GM18858 (cell line): ENCODE measurements around the gene RNU1-1.
A peak's percentile ranks its signal among the peaks of the same experiment; 100 is the strongest.
"Not testable (repeated sequence)": the region's sequence is repeated elsewhere in the genome, so short reads cannot be mapped to it uniquely, and the experiment has no call there.

Experiments
- ATAC-seq: cut with Tn5 transposase; IDR thresholded peaks from one replicate; pipeline ENCODE4 v1.9.1; 2021; ENCODE audit not compliant: unreplicated experiment

Gene RNU1-1

DNA sequence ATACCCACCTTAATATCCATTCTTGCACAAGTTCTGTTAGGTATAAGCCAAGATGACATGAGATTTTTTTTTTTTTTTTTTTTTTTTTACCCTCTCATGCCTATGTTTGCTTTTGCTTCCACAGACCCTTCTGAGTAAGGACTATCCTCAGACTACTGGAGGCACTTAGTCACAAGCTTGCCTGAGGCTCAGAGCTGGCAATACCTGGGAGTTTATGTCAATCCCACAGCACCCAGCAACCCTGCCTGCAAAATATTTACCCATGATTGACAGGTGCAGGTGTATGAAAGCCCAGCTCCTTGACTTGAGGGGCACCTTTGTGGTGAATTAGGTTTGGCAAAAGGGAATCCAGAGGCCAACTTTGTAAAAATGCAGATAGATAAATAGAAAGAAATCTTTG lies 11.7 kb upstream of the RNU1-1 start:
- ATAC-seq: not testable (repeated sequence)

- ATAC-seq: not testable (repeated sequence)
Observed at GRCh38 chr1:16521679-16522078, 7.6 kb upstream of the RNU1-1 start.

GRCh38 chr1:16521288-16521583 lies 7.2 kb upstream of the RNU1-1 start:
- no peak for ATAC-seq

DNA sequence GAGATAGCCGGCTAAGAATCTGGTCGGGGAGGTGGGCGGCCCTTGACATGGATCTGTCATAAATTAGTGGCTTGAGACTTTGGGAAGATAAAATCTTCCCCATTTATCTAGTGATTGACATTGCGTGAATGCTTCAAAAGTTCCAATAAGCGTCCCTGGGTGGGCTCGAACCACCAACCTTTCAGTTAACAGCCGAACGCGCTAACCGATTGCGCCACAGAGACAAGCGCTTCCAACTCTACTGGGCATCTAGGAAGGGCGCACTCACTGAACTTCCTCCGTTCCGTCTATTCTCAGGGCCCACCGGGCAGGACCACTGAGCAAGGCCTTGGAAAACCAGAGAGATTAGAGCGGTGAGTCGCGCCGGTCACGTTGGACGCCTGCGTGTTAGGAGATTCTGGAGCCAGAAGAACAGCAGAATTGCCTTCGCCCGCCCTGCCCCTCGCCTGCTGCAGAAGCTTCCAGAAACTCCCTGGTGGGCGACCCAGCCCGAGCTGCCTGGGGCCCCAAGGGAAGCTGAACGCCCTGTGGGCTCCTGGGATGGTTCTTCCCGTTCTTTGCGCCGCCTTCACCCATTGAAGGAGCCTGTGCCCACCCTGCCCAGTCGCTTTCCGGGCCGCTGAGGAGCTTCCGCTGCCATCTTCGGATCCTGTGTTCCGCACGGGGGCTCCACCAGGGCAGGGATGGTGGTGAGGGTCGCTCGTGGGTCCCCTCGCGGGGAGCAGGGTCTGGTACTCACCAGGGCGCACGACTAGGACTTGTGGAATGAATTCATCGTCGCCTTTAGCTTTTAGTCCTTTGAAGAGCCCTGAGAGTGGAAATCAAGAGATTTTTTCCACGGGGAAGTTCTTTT lies 6.6 kb upstream of the RNU1-1 start:
- not testable (repeated sequence) for ATAC-seq

GRCh38 chr1:16519255-16519951 lies 5.3 kb upstream of the RNU1-1 start:
- ATAC-seq: not testable (repeated sequence)

- ATAC-seq: not testable (repeated sequence)
Observed at GRCh38 chr1:16518913-16519254, 4.8 kb upstream of the RNU1-1 start.

- not testable (repeated sequence) for ATAC-seq
Observed at GRCh38 chr1:16516694-16517410, 2.8 kb upstream of the RNU1-1 start.

- ATAC-seq: peak; percentile 87
Observed at GRCh38 chr1:16513412-16514106, 526 bp downstream of the RNU1-1 start.

DNA sequence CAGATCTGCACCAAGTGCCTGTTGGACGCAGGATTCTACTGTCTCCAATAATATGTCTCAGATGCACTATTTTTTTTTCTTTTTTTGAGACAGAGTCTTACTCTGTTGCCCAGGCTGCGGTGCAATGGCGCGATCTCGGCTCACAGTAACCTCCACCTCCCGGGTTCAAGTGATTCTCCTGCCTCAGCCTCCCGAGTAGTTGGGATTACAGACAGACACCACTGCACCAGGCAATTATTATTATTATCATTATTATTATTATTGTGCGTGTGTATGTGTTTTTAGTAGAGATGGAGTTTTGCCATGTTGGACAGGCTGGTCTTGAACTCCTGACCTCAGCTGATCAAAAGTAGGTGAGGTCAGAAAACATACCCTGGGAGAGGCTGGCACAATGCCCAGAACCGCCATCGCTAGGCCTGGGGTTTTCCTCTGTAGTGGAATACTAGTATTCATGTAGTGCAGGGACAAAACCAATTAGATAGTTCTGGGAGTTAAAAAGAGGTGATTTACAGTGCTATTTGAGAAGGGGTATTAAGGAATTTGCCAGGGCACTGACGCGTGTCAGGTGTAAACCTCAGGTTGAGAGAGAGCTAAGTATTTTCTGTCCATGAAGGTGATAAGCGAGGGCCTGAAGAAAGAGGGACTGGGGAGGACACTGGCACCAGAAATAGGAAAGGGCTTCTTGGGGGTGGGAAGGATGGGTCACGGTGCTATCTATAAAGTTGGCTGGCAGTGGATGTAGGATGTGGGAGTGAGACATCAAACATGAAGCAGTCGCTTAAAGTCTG lies 1.3 kb downstream of the RNU1-1 start:
- ATAC-seq: not testable (repeated sequence)

- ATAC-seq: not testable (repeated sequence)
Observed at GRCh38 chr1:16511926-16512325, 2.2 kb downstream of the RNU1-1 start.

DNA sequence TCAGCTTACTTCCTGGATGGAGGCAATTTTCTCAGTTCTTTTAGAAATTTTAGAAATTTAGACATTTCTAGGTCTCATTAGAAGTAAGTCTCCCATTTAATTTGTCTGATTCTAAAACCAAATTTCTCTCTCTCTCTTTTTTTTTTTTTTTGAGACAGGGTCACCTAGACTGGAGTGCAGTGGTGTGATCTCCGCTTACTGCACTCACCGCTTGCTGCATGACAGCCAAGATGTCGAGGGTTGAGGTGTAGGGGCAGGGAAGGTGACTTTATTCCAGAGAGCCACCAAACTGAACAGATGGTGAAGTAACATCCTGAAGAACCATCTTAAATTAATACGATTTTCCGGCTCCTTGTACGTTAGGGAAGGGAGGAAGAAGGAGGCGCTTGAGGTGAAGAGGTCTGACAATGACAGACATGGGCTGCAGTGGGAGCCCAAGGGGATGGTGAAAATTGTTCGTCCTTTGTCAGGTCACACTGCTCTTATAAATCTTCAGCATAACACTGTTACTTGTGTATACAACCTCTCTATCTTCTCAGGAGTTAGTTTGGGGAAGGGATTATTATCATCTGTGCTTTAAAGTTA lies 5.1 kb downstream of the RNU1-1 start:
- not testable (repeated sequence) for ATAC-seq

DNA sequence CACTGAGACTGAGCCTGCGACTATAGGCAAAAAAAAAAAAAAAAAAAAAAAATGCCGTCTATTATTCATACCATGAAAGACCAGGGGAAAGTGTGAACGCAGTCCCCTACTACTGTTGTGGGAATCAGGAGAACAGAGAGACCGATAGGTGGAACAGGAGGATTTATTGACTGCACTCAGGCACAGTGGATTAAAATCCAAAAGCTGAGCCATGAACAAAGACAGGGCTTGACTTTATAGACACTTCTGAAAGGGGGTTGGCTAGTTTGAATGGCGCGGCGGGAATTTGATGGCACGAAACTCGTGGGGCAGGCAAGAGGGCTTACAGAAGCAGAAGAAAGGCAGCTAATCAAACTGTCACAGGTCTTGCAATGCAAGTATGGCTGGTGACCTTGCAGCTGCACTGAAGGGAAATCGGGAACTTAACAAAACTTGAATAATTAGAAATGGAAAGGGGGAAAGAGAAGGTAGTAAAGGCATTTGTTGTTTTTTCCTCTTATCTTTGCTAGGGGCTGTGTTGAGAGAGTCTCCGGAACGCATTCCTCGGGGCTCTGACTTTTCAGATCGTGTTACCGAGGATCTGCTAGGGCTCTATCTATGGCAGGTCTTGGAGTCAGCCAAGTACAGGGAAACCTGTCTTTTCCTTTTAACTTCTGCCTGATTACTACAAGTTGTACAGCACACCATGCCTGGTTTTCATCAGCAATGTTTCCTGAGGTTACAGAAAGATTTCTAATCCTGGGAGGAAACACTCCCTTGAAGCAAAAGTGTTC lies 7.5 kb downstream of the RNU1-1 start:
- ATAC-seq: not testable (repeated sequence)

DNA sequence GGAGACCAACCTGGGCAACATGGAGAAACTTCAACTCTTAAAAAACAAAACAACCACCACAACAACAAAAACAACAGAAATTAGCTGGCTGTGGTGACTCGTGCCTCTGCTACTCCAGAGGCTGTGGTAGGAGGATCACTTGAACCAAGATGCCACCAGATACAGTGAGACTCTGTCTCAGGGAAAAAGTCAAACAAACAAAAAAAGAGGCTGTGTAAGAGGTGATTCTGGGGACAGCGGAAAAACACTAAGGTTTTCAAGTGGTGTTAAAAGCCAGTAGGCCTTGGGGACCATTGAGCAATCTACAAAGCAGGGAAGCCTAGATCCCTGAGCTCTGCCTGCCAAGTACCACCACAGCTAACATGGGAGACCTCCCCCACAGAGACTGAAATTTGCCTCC lies 8.2 kb downstream of the RNU1-1 start:
- not testable (repeated sequence) for ATAC-seq

DNA sequence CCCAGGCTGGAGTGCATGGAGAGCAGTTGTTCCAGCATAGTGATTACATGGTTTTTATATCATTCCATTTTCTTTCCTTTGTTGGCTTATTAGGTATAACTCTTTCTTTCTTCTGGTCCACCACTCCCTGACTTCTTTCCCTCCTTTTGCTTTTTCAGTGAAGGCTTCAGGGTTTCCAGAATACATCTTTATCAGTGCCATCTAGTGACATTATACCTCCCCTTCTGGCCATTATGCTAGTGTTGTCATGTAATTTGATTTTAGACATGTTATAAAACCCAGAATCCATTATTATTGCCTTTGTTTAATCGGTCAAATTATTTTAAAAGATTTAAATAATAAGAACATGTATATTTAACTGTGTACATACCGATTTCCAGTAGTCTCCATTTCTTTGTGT lies 10.6 kb downstream of the RNU1-1 start:
- no peak for ATAC-seq

DNA sequence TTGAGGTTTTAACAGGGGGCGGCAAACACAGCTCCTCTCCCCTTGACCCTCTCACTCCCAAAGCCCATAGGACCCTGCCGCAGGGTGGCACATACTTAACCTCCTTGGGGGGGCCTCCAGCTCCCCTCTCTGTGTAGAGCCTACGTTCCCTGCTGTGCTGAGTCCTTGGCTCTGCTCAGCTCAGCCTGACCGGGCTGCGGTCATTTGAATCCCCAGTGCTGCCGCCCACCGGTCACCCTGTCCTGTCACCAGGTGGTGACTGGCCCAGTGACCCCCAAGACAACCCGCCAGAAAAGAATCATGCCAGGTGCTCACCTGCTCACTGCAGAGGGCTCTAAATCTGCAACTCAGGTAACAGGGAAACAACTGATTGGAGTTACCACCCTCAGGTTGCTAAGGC lies 12.6 kb downstream of the RNU1-1 start:
- ATAC-seq: not testable (repeated sequence)

GRCh38 chr1:16500975-16501374 lies 13.1 kb downstream of the RNU1-1 start:
- not testable (repeated sequence) for ATAC-seq

DNA sequence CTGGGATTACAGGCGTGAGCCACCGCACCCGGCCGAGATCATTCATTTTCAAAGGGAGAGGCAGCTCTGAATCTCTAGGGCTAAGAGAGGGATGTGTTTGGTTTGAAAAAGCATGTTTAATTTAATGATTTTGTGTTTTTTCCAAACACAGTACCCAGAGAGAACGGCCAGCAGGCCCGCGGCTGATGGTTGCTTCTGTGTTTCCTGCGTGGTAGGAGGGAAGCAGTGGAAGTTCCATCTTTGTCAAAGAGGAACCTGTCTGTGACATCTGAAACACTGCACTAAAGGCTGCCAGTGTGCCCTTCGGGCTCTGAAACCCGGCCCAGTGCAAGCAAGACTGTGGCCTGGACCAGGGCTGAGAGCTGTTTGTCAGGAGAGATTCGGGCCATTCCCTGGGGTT lies 13.6 kb downstream of the RNU1-1 start:
- ATAC-seq: not testable (repeated sequence)

DNA sequence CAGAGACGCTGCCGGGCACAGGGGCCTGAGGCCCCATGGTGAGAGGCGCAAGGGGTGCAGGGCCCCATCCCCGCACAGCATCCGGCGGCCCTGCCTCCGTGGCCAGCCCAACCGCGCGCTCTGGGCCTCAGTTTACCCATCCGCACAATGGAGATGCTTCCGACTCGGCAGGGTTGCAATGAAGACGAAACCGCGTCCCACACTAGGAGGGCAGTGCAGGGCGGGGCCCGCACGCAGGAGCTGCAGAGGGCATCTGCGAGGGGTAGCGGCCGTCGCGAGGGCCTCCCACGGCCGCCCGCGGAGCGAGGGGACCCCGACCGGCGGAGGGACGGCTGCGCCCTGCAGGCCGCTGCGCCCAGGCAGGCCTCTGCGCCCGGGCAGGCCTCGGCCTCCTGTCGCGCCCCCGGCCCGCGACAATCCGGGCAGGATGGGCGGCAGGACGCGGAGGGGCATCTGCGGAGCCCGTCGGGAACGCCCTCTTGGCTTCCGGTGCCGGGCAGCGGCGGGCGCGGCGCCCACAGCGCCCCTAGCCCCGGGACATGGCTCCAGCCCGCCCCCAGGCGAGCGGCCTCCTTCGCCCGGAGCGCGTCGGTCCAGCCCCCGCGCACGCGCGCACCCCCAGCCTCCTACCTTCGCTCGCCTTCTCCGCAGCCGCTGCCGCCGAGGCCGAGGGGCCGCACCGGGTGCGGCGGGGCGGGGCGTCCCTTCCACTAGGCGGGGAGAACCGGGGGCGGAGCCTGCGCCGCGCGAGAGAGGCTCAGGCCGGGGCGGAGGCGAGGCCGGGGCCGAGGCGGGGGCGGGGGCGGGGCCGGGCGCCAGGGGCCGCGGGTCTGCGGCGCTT lies 15.3 kb downstream of the RNU1-1 start:
- ATAC-seq: peak; percentile 58
